H1 (cell line): ENCODE results near the gene ITPRIPL2. TPM values are rescaled to one million over a fixed set of nuclear protein-coding genes. Genes with fewer than 3 reads are reported as not detected.

ENCODE experiments used
- CBX5 ChIP-seq: fragments of 300-800, 300-1000 bp; sonication (generic); IDR thresholded peaks from 2 replicates; pipeline ENCODE4 v1.7.1; 2016; ENCODE audit warnings: antibody characterized with exemption, low read length, low read depth
- CBX8 ChIP-seq: fragments of 300-800, 300-1000 bp; sonication (generic); IDR thresholded peaks from 2 replicates; pipeline ENCODE4 v1.7.1; 2016; ENCODE audit warnings: low read depth, low read length, borderline replicate concordance
- MAX ChIP-seq: IDR thresholded peaks from 2 replicates; pipeline ENCODE4 v1.6.1; 2012; ENCODE audit warnings: inconsistent platforms
- NANOG ChIP-seq: IDR thresholded peaks from 2 replicates; pipeline ENCODE4 v1.6.1; 2011; ENCODE audit warnings: low read length, low read depth, mild to moderate bottlenecking, inconsistent platforms; ENCODE audit not compliant: insufficient read depth, poor library complexity, severe bottlenecking
- SP1 ChIP-seq: IDR thresholded peaks from 2 replicates; pipeline ENCODE4 v1.6.1; 2011; ENCODE audit warnings: low read depth, low read length
- TCF12 ChIP-seq: IDR thresholded peaks from 2 replicates; pipeline ENCODE4 v1.6.1; 2011; ENCODE audit warnings: low read depth, mild to moderate bottlenecking, low read length
- USF2 ChIP-seq: IDR thresholded peaks from 2 replicates; pipeline ENCODE4 v1.6.1; 2011; ENCODE audit warnings: low read length, improper control_type of control experiment
- polyA plus RNA-seq, 7 experiments: library from polyadenylated mRNA; depleted of rRNA in 3 of 7; stranded (reverse) in 5 of 7; unstranded in 2 of 7; fragments of >200 nt in 5 of 7; fragments of 200-250 nt in 2 of 7; gene quantifications; 1 replicate in 5 of 7; 2 replicates in 1 of 7; 4 replicates in 1 of 7; pipeline versions ENCODE4 v1.2.1 to v1.2.3, GENCODE V29; 2011 to 2013; ENCODE audit warnings: missing spikeins in 2 of 7, mixed read lengths in 2 of 7
- total RNA-seq: library from RNA; stranded (reverse); fragmentation: NEBNext Ultra II Directional; extraction: Animal tissue kit (Norgen Biotek cat#: 25700); gene quantifications from 2 replicates; pipeline ENCODE4 v1.2.1, GENCODE V29; 2021

ITPRIPL2 gene
- total and polyA plus RNA-seq, 2 of the 8 experiments (the other 6 are each of a cell fraction or from before 2014, with no cell fraction given) = 1.1 to 3.4 TPM

GRCh38 chr16:19075511-19075910 is 38.3 kb upstream of the ITPRIPL2 start (continued):
- TF ChIP-seq CBX5 (no peak), CBX8 (no peak), NANOG (no peak), TCF12 (no peak), MAX (no peak), USF2 (no peak), SP1 (no peak)
